CD4-positive, alpha-beta T cell (primary cell): ENCODE data around the gene FCGBP. TPM values are rescaled to one million over a fixed set of nuclear protein-coding genes. Genes with fewer than 3 reads are reported as not detected.

Source experiments
- ATAC-seq: fragments of 200-7000 bp; cut with Tn5 transposase; one replicate; pipeline ENCODE4 v1.10.0; 2022; ENCODE audit warnings: mild to moderate bottlenecking; ENCODE audit not compliant: poor library complexity
- CTCF ChIA-PET: fragments of 350-600 bp; sonication (Branson Sonifier 250); formaldehyde crosslinking; loops from one replicate; lab custom pipeline; 2021; ENCODE audit warnings: antibody characterized with exemption, inconsistent platforms; lab: Charles Lee
- POLR2A ChIA-PET: fragments of 350-600 bp; sonication (Branson Sonifier 250); formaldehyde crosslinking; loops from one replicate; lab custom pipeline; 2021; ENCODE audit warnings: antibody characterized with exemption, inconsistent platforms; lab: Charles Lee
- DNase-seq, 14 experiments: peaks; one replicate each; pipeline ENCODE4 v3.0.0-alpha.2; 2013 to 2020; ENCODE audit warnings: mixed read lengths in 2 of 14
- H3K27ac ChIP-seq, 2 donors: one replicate each; pipeline versions ENCODE4 v1.5.1 to v1.7.0; 2013; ENCODE audit warnings: low read length in 2 of 2, low read depth in 1 of 2, mild to moderate bottlenecking in 1 of 2
- H3K27me3 ChIP-seq, 2 experiments: 1 replicate in 1 of 2; 2 replicates in 1 of 2; pipeline versions ENCODE4 v1.6.1 to v1.7.0; 2013; ENCODE audit warnings: low read length in 2 of 2, control low read depth in 1 of 2, mild to moderate bottlenecking in 1 of 2, moderate library complexity in 1 of 2; ENCODE audit not compliant: insufficient read depth in 2 of 2, control insufficient read depth in 1 of 2
- H3K36me3 ChIP-seq: one replicate; pipeline ENCODE4 v1.6.1; 2013; ENCODE audit warnings: low read length, control low read depth; ENCODE audit not compliant: insufficient read depth
- H3K4me1 ChIP-seq: one replicate; pipeline ENCODE4 v1.6.1; 2013; ENCODE audit warnings: low read length, control low read depth; ENCODE audit not compliant: insufficient read depth
- H3K4me3 ChIP-seq: one replicate; pipeline ENCODE4 v1.5.1; 2013; ENCODE audit warnings: mild to moderate bottlenecking, low read length, moderate library complexity
- H3K9me3 ChIP-seq, 2 experiments: 1 replicate in 1 of 2; 2 replicates in 1 of 2; pipeline versions ENCODE4 v1.6.1 to v1.7.0; 2013; ENCODE audit warnings: low read length in 2 of 2, mild to moderate bottlenecking in 2 of 2, control low read depth in 1 of 2, moderate library complexity in 1 of 2; ENCODE audit not compliant: control insufficient read depth in 1 of 2, insufficient read depth in 1 of 2
- H3K27ac Mint-ChIP-seq: one replicate; pipeline ENCODE4 v1.8.0; 2020; ENCODE audit warnings: mixed read lengths
- H3K27me3 Mint-ChIP-seq: one replicate; pipeline ENCODE4 v1.8.0; 2021; ENCODE audit warnings: mixed read lengths
- H3K36me3 Mint-ChIP-seq: one replicate; pipeline ENCODE4 v1.8.0; 2021; ENCODE audit warnings: low read depth, mixed read lengths
- H3K4me1 Mint-ChIP-seq: one replicate; pipeline ENCODE4 v1.8.0; 2021; ENCODE audit warnings: low read depth, mixed read lengths
- H3K4me3 Mint-ChIP-seq: one replicate; pipeline ENCODE4 v1.8.0; 2020; ENCODE audit warnings: mild to moderate bottlenecking, mixed read lengths
- H3K9me3 Mint-ChIP-seq: one replicate; pipeline ENCODE4 v1.8.0; 2020; ENCODE audit warnings: mixed read lengths
- intact Hi-C, 2 experiments: fragments of 100-400 bp; cut with DNase I in 1 of 2; cut with micrococcal nuclease in 1 of 2; formaldehyde crosslinking; loops; one replicate each; pipeline versions ENCODE4 v1.15.1 to v1.9.0; 2023 to 2025; cut with DNase I, micrococcal nuclease
- total RNA-seq, 174 experiments: library from RNA in 2 of 174; stranded (reverse) in 2 of 174; gene quantifications; one replicate each; pipeline ENCODE4 v1.2.3 and lab custom pipeline; 2021 to 2026
- TF ChIP-seq, protein P1 (sequence below): fragments of 200-600 bp; IDR thresholded peaks from one replicate; pipeline ENCODE4 v1.8.0; 2022; ENCODE audit warnings: antibody characterized with exemption, mild to moderate bottlenecking

The FCGBP gene
- total RNA-seq, 2 experiments from 2014 or later: 16.3 to 19.1 TPM

- peak overlapping the region; percentile 51 for H3K4me3 Mint-ChIP-seq
- H3K27ac Mint-ChIP-seq: no peak overlapping the region
- no peaks in the 10 kb centered on the region for H3K9me3 ChIP-seq
- no peaks in the 10 kb centered on the region for H3K27me3 Mint-ChIP-seq
- ATAC-seq (no peak), DNase-seq (peak in 1 of 14 experiments; percentile 32)
- CTCF ChIA-PET: no interaction called here
- peaks cover 37% of the 10 kb centered on the region for H3K4me1 Mint-ChIP-seq
- H3K27me3 ChIP-seq: no peaks in the 10 kb centered on the region
- H3K27ac ChIP-seq: no peak overlapping the region
- POLR2A ChIA-PET: no interaction called here
- peaks cover 35% of the 10 kb centered on the region for H3K4me1 ChIP-seq
- H3K4me3 ChIP-seq: no peak overlapping the region
- peaks cover 65% of the 10 kb centered on the region for H3K36me3 ChIP-seq
- H3K36me3 Mint-ChIP-seq: peaks cover 77% of the 10 kb centered on the region
- intact Hi-C loops: loop anchor here (5.0 kb wide), 3 partner anchors 67 to 177 kb away; partner anchors contain the start of gene DYRK1B (in 1 of the 2)
- no peaks in the 10 kb centered on the region for H3K9me3 Mint-ChIP-seq
- TF ChIP-seq, protein P1, sequence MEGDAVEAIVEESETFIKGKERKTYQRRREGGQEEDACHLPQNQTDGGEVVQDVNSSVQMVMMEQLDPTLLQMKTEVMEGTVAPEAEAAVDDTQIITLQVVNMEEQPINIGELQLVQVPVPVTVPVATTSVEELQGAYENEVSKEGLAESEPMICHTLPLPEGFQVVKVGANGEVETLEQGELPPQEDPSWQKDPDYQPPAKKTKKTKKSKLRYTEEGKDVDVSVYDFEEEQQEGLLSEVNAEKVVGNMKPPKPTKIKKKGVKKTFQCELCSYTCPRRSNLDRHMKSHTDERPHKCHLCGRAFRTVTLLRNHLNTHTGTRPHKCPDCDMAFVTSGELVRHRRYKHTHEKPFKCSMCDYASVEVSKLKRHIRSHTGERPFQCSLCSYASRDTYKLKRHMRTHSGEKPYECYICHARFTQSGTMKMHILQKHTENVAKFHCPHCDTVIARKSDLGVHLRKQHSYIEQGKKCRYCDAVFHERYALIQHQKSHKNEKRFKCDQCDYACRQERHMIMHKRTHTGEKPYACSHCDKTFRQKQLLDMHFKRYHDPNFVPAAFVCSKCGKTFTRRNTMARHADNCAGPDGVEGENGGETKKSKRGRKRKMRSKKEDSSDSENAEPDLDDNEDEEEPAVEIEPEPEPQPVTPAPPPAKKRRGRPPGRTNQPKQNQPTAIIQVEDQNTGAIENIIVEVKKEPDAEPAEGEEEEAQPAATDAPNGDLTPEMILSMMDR: no peak
Observed at GRCh38 chr19:39974377-39975155, 40.1 kb upstream of the FCGBP start.

DNA sequence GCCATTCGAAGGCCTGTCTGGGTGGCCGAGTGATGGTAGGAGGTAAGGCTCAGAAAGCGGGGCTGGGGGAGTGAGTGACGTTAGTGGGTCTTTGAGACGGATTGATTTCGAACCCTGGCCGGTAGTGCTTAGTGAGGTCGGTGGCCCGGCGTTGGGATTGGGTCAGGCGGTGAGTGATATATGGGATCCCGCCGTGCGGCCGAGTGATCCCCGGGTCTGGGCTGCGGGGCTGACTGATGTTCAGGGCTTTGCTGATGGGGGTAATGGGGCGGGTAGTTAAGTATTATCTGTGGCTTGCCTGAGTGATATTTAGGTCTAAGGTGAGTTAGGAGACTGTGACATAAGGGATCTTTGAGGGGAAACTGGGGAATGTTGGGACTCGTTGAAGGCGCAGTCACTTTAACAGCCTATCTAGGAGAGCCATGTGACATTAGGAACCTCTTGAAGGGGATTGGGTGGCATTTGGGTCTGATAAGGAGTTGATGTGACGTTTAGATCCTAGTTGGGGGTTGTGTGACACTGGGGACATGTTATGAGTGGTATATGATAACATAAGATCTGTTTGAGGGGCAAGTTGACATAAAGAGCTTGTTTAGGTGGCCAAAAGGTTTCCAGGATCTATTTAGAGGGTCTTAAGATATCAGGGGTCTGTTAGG is 37.1 kb upstream of the FCGBP start:
- Histone ChIP-seq H3K27ac (peak overlapping the region; percentile 81 to 91), H3K4me1 (peaks cover 51% of the 10 kb centered on the region), H3K36me3 (peaks cover 38% of the 10 kb centered on the region), H3K4me3 (peak overlapping the region; percentile 77), H3K9me3 (no peaks in the 10 kb centered on the region), H3K27me3 (no peaks in the 10 kb centered on the region)
- peaks cover 58% of the 10 kb centered on the region for H3K4me1 Mint-ChIP-seq
- intact Hi-C loops: loop anchor here (1.0 to 5.0 kb wide), 5 partner anchors 25 to 174 kb away; partner anchors contain the start of gene DYRK1B (in 1 of the 2)
- peak overlapping the region; percentile 97 for H3K27ac Mint-ChIP-seq
- peak overlapping the region; percentile 98 for H3K4me3 Mint-ChIP-seq
- no peak for DNase-seq
- H3K27me3 Mint-ChIP-seq: no peaks in the 10 kb centered on the region
- CTCF ChIA-PET: interaction anchor here (0.7 to 2.4 kb wide), 28 partner anchors 9 to 282 kb away, joined by 3 to 19 read pairs (median 6); partner anchors contain the start of genes DYRK1B, ZNF546, ZNF780A and ZNF780B
- TF ChIP-seq, protein P1: no peak
- no peaks in the 10 kb centered on the region for H3K9me3 Mint-ChIP-seq
- POLR2A ChIA-PET: interaction anchor here (0.6 to 4.4 kb wide), 24 partner anchors 7 to 1597 kb away, joined by 3 to 172 read pairs (median 12); partner anchors contain the start of genes DYRK1B, PSMD8, ZNF546 and ZNF780A
- no peak for ATAC-seq
- peaks cover 50% of the 10 kb centered on the region for H3K36me3 Mint-ChIP-seq

- peak; percentile 96 for ATAC-seq
- DNase-seq: peak; percentile 97 to 100 (median 98)
- Histone ChIP-seq H3K27ac (peak within 1 kb of the TSS; percentile 87 to 91), H3K9me3 (no peaks in the 10 kb centered on the region), H3K4me1 (peaks cover 51% of the 10 kb centered on the region), H3K36me3 (peaks cover 38% of the 10 kb centered on the region), H3K4me3 (peak within 1 kb of the TSS; percentile 77), H3K27me3 (no peaks in the 10 kb centered on the region)
- Mint-ChIP-seq H3K27me3 (no peaks in the 10 kb centered on the region), H3K27ac (peak within 1 kb of the TSS; percentile 97), H3K4me3 (peak within 1 kb of the TSS; percentile 98), H3K4me1 (peaks cover 58% of the 10 kb centered on the region), H3K9me3 (no peaks in the 10 kb centered on the region), H3K36me3 (peaks cover 45% of the 10 kb centered on the region)
- TF ChIP-seq, protein P1: peak; percentile 88
- CTCF ChIA-PET: interaction anchor here (0.6 to 2.4 kb wide), 34 partner anchors 9 to 1713 kb away, joined by 3 to 19 read pairs (median 6); partner anchors contain the start of genes DYRK1B, ZNF546, ZNF780A and ZNF780B
- intact Hi-C loops: loop anchor here (1.0 to 5.0 kb wide), 6 partner anchors 25 to 174 kb away; partner anchors contain the start of gene DYRK1B (in 1 of the 2)
- POLR2A ChIA-PET: interaction anchor here (0.5 to 4.4 kb wide), 34 partner anchors 8 to 1596 kb away, joined by 3 to 172 read pairs (median 6); partner anchors contain the start of genes DYRK1B, FBL, PSMD8 and RPS16
Observed at GRCh38 chr19:39970675-39971379, 36.4 kb upstream of the FCGBP start, which contains the start of gene PSMC4. PSMC4 (plus strand) TSS chr19:39971165; CDS start chr19:39971203, 38 bp downstream.
